IPS-15b (cell line): Measurements from ENCODE around the gene CCDC88C.
A peak's percentile ranks its signal among the peaks of the same experiment; 100 is the strongest.

ENCODE experiments used
- H3K27me3 ChIP-seq: one replicate; pipeline ENCODE4 v1.6.1; 2013; ENCODE audit warnings: low read length; ENCODE audit not compliant: control insufficient read depth, insufficient read depth
- H3K36me3 ChIP-seq: one replicate; pipeline ENCODE4 v1.6.1; 2013; ENCODE audit warnings: low read length; ENCODE audit not compliant: control insufficient read depth, insufficient read depth
- H3K4me1 ChIP-seq: one replicate; pipeline ENCODE4 v1.6.1; 2013; ENCODE audit warnings: mild to moderate bottlenecking, low read length; ENCODE audit not compliant: control insufficient read depth, insufficient read depth
- H3K4me3 ChIP-seq: one replicate; pipeline ENCODE4 v1.5.1; 2013; ENCODE audit warnings: low read depth, low read length
- H3K9ac ChIP-seq: one replicate; pipeline ENCODE4 v1.6.1; 2013; ENCODE audit warnings: low read depth, mild to moderate bottlenecking, low read length
- H3K9me3 ChIP-seq: one replicate; pipeline ENCODE4 v1.6.1; 2013; ENCODE audit warnings: mild to moderate bottlenecking, low read length; ENCODE audit not compliant: control insufficient read depth, insufficient read depth

The CCDC88C gene

DNA sequence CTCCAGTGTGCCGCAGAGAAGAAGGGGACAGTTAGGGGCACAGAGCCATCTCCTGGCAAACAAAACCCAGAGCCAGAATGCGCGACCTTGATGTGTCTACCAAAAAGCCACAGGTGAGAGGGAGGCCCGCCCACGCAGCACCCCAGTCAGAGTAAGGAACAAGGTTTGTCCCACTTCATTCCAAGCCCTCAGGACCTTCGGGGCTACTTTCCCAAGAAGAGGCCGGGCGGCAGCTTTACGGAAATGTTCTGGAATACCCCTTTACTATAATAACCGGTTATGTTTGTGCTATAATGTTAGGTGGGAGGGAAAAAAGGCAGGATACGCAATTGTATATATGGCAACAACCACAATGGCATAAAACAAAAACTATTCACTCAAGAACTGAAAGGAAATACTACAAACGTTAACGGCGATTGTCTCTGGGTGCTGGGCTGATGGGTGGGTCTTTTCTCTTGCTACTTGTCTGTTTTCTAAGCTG, 12.3 kb downstream of the CCDC88C start:
- Histone ChIP-seq H3K9ac (no peak overlapping the region), H3K4me3 (no peak overlapping the region), H3K4me1 (peaks cover 6% of the 10 kb centered on the region), H3K27me3 (no peaks in the 10 kb centered on the region), H3K9me3 (no peaks in the 10 kb centered on the region), H3K36me3 (peaks cover 16% of the 10 kb centered on the region)

DNA sequence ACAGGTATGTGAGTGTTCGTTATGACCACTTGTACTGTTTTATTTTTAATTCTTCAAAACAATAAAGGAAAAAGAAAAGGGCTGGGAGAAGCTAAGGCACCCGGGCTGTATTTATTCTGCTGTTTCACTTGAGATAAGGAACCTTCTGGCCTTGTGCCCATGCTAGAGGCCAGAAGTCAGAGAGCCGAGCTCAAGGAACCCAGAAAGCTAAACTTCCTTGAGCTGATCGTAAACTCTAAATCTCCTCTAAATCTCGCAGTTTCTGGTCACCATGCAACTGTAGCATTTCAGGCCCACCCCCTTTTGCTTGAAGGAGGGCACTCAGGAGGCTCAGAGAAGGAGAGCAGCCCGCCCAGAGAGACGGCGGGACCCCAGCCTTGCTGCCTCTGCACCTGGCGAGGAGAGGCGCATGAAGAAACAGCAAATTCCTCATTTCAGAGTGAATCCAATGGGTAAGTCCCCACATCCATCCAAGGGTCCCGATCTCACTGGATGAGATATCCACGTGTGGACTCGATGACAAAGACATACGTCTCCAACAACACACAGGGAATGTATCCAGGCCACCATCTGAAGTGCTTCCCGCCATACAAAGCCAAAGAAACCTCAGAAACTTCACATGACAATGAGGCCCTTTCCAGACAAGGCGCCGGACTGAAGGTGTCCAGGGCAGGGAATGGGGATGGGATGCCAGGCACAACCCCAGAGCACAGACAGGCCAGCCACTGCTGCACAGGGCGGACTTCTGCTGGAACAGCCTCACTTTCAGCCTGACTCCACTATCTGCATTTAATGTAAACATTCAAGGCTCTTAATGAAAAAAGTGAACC, 14.6 kb downstream of the CCDC88C start:
- no peaks in the 10 kb centered on the region for H3K27me3 ChIP-seq
- H3K4me3 ChIP-seq: no peak overlapping the region
- H3K36me3 ChIP-seq: peaks cover 7% of the 10 kb centered on the region
- no peak overlapping the region for H3K9ac ChIP-seq
- no peaks in the 10 kb centered on the region for H3K9me3 ChIP-seq
- H3K4me1 ChIP-seq: peaks cover 11% of the 10 kb centered on the region

DNA sequence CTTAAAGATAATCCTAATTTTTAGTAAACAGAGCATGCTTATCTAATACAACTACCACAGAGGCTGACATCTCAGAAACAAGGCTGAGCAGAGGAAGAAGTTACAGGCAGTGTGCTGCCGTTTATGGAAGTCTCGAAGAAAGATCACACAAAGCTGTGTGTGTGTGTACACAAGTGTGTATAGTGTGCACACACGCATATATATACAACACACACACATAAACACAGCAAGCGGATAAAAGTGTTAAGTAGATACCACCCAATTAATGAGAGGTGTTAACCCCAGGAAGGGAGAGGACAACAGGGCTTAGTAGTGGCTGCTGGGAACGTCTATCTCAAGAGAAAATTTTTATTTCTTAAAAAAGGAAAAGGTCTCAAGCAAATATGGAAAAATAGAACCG, 15.3 kb downstream of the CCDC88C start:
- peaks cover 7% of the 10 kb centered on the region for H3K36me3 ChIP-seq
- H3K9me3 ChIP-seq: no peaks in the 10 kb centered on the region
- no peaks in the 10 kb centered on the region for H3K27me3 ChIP-seq
- no peak overlapping the region for H3K4me3 ChIP-seq
- no peak overlapping the region for H3K9ac ChIP-seq
- H3K4me1 ChIP-seq: peaks cover 12% of the 10 kb centered on the region

DNA sequence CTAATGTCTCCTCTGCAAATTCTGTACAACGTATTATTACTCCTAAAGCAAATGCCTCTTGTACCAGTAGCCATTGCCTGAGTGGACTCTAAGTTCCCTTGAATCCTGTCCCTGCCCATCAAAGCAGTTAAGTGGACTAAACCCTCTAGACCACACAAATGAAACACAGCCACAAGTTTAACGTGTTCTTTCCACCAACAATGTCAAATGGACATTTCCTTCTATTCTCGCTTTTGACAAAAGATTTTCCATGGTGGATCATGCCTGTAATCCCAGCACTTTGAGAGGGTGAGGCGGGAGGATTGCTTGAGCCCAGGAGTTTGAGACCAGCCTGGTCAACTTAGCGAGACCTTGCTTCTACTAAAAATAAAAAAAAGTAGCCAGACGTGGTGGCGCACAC, 15.9 kb downstream of the CCDC88C start:
- no peaks in the 10 kb centered on the region for H3K27me3 ChIP-seq
- peaks cover 4% of the 10 kb centered on the region for H3K36me3 ChIP-seq
- H3K9me3 ChIP-seq: no peaks in the 10 kb centered on the region
- H3K4me1 ChIP-seq: peaks cover 15% of the 10 kb centered on the region
- H3K4me3 ChIP-seq: no peak overlapping the region
- H3K9ac ChIP-seq: no peak overlapping the region

DNA sequence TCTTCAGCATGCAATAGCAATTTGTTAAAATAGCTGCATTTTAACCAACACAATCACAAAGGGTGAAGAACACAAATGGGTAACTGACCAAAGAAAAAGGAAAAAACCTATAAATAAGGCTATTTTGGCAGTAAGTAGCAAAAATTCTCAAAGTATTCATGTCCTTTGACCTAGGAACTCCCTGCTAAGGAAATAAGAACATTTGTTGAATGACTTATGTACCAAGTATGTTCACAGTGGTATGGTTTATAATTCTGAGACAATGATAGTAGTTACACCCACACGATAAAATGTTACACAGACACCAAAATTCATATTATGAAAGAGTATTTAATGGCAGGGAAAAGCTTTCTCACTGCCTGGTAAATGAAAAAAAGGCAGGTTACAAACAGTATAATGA, 16.9 kb downstream of the CCDC88C start:
- Histone ChIP-seq H3K4me3 (no peak overlapping the region), H3K9me3 (no peaks in the 10 kb centered on the region), H3K9ac (no peak overlapping the region), H3K36me3 (no peaks in the 10 kb centered on the region), H3K27me3 (no peaks in the 10 kb centered on the region), H3K4me1 (peaks cover 25% of the 10 kb centered on the region)

DNA sequence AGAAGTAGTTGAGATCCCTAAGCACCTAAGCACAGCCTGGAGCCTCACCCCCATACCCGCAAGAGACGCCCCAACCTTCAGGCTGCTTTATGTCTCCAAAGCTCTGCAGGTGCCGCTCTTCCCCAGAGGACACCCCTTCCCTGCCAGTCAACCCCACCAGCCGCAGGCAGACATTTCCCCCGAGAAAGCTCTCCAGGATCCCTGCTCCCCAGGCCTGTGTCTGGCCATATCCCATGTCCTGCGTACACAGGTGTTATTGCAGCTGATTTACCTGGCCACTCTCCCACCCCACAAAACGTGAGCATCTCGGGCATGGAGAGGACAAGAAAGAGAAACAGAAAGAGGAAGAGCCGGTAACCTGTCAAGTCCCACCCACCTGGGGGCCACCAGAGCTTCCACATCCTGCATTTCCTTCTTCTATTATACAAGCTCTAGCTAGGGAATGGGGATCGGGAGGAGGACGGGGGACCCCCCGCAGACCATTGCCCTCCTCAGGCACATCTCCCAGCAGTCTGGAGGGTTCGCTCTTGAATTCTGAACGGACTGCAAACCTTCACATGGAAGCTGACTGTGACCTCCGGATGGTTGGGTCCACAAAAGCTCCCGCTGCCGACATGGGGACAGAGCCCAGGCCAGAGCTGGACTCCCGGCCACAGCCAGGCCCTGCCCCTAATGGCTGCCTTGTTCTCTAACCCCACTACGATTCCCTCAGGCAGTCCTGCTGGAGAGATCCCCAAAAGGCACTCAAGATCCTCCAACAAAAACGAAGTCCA, 17.6 kb downstream of the CCDC88C start:
- no peaks in the 10 kb centered on the region for H3K36me3 ChIP-seq
- H3K27me3 ChIP-seq: no peaks in the 10 kb centered on the region
- H3K4me1 ChIP-seq: peaks cover 31% of the 10 kb centered on the region
- H3K9ac ChIP-seq: no peak overlapping the region
- no peak overlapping the region for H3K4me3 ChIP-seq
- no peaks in the 10 kb centered on the region for H3K9me3 ChIP-seq

DNA sequence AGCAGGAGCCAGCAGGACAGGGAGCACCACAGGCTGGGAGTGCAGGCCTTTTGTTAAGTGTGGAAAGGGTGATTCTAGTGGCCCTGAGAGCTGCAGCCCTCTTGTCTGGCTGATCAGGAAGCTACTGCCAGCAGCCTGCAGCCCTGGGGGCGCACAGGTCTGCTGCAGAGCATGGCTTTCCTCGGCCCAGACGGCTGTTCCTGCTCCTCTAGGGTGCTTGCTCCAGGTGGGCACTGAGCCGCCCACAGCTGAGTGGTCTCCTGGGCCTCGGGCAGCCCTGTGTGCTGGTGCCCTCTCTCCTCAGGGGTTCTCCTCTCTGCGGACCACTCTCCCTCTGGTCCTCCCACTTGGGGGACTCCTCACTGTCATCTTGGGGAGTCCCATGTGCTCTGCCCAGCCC, 18.9 kb downstream of the CCDC88C start:
- Histone ChIP-seq H3K4me3 (no peak overlapping the region), H3K27me3 (no peaks in the 10 kb centered on the region), H3K36me3 (no peaks in the 10 kb centered on the region), H3K9me3 (no peaks in the 10 kb centered on the region), H3K9ac (no peak overlapping the region), H3K4me1 (peaks cover 38% of the 10 kb centered on the region)

DNA sequence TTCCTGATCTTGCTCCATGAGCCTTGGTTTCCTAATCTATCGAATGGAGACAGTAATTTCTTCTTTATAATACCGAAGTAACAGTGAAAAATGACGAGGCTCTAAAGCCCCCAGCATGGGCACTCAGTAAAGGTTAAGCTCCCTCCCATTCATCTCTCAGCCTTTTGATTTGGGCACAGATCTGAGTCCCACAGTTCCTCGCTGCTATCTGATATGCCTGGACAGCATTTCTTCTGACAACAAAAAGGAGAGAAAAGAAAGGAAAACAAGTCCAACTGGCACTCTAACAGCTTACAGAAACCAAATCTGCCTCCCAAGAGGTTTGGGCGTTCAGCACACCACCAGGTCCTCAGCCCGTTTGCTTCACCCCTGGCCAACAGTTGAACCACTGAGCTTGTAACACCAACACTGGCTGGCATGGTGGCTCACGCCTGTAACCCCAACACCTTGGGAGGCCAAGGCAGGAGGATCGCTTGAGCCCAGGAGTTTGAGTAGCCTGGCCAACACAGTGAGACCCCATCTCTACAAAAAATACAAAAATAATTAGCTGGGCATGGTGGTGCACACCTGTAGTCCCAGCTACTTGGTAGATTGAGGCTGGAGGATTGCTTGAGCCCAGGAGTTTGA, 19.5 kb downstream of the CCDC88C start:
- H3K36me3 ChIP-seq: no peaks in the 10 kb centered on the region
- H3K27me3 ChIP-seq: no peaks in the 10 kb centered on the region
- no peak overlapping the region for H3K4me3 ChIP-seq
- peaks cover 41% of the 10 kb centered on the region for H3K4me1 ChIP-seq
- no peak overlapping the region for H3K9ac ChIP-seq
- H3K9me3 ChIP-seq: no peaks in the 10 kb centered on the region

DNA sequence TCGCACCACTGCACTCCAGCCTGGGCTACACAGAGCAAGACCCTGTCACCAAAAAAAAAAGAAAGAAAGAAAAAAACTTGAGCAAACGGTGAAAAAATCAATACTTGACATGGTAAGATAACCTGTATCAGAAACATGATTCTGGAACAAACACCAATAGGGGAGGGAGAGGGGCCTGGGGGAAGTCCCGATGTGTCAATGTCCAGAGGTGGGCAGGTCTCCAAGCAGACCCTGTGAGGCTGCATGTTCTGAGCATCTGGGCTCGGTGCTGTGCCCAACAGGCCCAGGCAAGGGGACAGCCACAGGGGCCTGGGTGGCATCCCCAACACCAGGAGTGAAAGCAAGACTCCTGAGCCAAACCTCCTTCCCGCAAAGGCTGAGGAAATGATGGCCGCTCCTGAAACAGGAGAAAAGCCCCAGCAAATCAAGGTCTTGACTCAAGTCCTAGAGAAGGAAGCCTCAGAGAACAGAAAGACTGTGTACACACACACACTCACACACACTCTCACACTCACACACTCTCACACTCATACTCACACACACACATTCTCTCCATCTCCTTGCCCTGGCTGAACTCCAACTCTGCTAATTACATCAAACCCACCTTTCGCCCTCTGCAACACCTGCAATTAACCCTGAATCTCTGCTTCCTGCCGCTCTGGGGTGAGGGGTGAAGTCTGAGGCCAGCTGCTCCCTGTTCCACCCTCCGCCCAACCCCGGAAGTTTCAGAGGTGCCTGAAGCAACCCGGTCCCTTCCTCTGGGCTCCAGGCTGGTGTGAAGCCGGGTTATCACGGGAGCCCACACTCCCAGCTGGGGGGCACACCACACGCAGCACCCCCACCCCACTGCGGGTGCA, 20.4 kb downstream of the CCDC88C start:
- no peaks in the 10 kb centered on the region for H3K9me3 ChIP-seq
- H3K9ac ChIP-seq: no peak overlapping the region
- no peak overlapping the region for H3K4me3 ChIP-seq
- no peaks in the 10 kb centered on the region for H3K27me3 ChIP-seq
- H3K36me3 ChIP-seq: no peaks in the 10 kb centered on the region
- peaks cover 43% of the 10 kb centered on the region for H3K4me1 ChIP-seq

DNA sequence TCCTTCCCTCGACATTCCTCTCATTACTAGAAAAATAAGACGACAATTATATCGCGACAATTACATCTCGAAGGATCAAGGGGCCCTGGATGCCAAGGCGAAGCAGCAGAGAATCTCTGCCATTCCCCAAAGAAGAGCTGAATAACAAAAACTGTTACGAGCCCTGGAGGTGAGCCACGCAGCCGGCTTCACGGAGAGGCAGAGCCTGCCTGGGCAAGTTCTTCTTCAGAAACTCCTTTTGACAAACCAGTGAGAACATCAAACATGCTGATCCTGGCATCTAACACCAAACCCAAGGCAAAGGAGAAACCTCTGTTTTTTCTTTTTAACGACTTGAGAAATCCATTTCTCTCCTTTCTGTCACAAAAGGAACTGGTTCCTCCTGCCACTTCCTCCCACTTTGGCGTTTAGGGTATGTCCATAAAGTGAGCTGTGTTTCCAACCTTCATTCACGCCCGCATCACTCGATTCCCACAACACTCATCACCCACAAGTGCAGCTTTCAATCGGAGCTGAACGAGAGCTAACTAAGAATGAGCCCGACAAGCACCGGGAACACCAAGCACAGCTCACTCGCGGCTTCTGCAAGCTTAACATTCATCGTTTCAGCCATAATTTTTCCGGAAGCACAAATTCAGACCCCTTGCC, 21.5 kb downstream of the CCDC88C start:
- H3K4me3 ChIP-seq: no peak overlapping the region
- no peaks in the 10 kb centered on the region for H3K36me3 ChIP-seq
- no peaks in the 10 kb centered on the region for H3K9me3 ChIP-seq
- no peaks in the 10 kb centered on the region for H3K27me3 ChIP-seq
- peaks cover 44% of the 10 kb centered on the region for H3K4me1 ChIP-seq
- no peak overlapping the region for H3K9ac ChIP-seq

DNA sequence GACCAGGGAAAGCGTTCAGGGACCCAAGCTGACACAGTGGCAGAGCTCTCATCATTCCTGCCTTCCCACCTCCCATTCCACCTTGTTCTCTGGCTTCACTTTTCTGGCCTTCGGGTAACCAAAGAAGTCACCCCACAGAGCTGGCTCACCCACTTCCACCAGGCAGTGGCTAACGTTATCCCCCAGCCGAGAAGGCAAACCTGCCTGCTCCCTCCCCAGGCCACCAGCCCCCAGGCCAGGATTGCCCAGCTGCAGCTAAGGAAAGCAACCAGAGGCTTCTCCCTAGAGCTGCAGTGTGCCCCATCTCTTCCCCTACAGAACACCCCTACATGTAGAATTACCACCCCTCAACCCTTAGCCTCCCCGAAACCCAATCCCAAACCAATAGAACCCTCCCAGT, 22.2 kb downstream of the CCDC88C start:
- Histone ChIP-seq H3K27me3 (no peaks in the 10 kb centered on the region), H3K9ac (peak overlapping the region; percentile 32), H3K4me3 (no peak overlapping the region), H3K36me3 (no peaks in the 10 kb centered on the region), H3K4me1 (peaks cover 39% of the 10 kb centered on the region), H3K9me3 (no peaks in the 10 kb centered on the region)
